ACHN (cell line): Measurements from ENCODE around the gene ATRN.

Source experiments
- DNase-seq: peaks from one replicate; pipeline ENCODE4 v3.0.0-alpha.2; 2015
- in situ Hi-C: cut with HindIII; loops from 2 replicates; pipeline ENCODE4 v1.10.0; 2017; ENCODE audit warnings: low sequenced_read_pairs, low pct_ligation_motif_present, low pct_unique_long_range_greater_than_20kb

ATRN gene

GRCh38 chr20:3551681-3552434 lies 81.0 kb downstream of the ATRN start:
- in situ Hi-C loops: no loop called here
- peak; percentile 2 for DNase-seq

- in situ Hi-C loops: no loop called here
- no peak for DNase-seq
Observed at GRCh38 chr20:3553663-3554062, 82.8 kb downstream of the ATRN start.

GRCh38 chr20:3557237-3557785 lies 86.5 kb downstream of the ATRN start:
- no peak for DNase-seq
- in situ Hi-C loops: no loop called here

DNA sequence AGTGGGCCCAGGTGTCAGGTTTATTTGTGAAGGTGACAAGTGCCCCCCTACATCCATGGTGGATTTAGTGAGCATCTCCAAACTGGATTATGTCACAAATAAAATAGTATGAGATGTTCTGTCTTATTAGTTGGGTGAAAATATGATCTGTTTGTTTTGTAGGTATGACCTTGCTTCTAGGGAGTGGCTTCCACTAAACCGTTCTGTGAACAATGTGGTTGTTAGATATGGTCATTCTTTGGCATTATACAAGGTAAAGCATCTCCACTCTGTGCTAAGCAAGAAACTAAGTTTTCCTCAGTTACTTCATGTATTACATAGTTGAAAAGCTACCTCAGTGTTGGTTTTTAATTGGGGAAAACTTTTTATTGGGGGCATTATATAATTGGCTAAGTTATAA lies 88.4 kb downstream of the ATRN start:
- no peak for DNase-seq
- in situ Hi-C loops: no loop called here

DNA sequence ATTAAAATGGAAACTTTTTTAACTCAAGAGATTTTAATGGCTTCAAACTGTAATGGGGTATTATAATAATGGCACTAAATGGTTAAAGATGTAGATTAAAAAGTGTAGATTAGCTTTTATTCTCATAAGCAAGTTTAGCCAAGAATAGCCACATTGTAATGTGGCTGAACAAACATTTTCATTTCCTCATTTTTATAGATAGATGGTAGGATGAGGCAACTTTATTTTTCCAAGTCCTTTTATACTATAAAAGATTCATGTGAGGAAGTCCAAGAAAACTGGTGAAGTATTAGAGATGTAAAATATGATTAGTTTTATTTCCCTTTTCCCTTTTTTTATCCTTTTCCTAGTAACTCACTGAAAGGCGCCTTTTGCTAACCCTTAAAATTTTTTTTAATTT lies 88.8 kb downstream of the ATRN start:
- in situ Hi-C loops: no loop called here
- DNase-seq: no peak

GRCh38 chr20:3560162-3560561 lies 89.3 kb downstream of the ATRN start:
- in situ Hi-C loops: no loop called here
- no peak for DNase-seq

- in situ Hi-C loops: no loop called here
Observed at GRCh38 chr20:3560578-3560977, 89.8 kb downstream of the ATRN start.

DNA sequence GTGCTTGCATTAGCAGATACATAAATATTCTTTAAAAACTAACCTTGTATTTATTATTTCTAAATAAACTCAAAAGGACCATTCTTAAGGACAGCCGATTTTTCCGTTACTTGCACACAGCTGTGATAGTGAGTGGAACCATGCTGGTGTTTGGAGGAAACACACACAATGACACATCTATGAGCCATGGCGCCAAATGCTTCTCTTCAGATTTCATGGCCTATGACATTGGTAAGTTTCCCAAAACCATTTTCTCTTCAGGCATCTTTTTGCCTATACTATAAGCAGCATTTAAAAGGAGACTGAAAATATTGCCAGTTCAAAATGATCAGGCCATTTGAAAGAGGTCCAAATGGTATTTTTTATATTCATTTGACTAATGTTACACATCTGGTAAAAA lies 92.3 kb downstream of the ATRN start:
- in situ Hi-C loops: no loop called here
- no peak for DNase-seq

More at GRCh38 chr20:3560578-3560977, 89.8 kb downstream of the ATRN start:
- DNase-seq: no peak

DNA sequence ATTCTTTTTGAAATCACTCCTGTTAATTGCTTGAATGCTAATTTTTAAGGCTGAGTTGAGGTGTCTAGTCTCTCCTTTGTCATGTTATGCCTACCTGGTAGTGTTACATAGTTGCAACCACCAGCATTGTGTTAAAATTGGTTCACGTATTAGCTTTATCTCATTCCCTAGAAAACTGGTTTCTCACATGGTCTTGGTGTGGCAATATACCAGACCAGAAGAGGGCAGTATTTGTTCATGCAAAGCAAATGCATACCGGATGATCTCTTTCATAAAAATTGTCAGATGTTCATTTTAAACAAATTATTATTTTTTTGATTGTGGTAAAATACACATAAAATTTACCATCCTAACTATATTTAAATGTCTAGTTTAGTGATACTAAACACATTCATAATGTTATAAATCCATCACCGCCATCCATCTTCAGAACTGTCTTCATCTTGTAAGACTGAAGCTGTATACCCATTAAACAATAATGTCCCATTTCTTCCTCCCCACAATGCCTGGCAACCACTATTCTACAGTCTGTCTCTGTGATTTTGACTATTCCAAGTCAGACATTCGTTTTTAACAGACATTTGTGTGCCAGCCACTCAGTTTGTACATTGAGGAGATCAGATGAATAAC lies 92.8 kb downstream of the ATRN start:
- in situ Hi-C loops: no loop called here
- DNase-seq: peak; percentile 33

- in situ Hi-C loops: no loop called here
- DNase-seq: no peak
Observed at GRCh38 chr20:3565851-3566250, 95.0 kb downstream of the ATRN start.

- no peak for DNase-seq
- in situ Hi-C loops: no loop called here
Observed at GRCh38 chr20:3572151-3572550, 101.3 kb downstream of the ATRN start.

DNA sequence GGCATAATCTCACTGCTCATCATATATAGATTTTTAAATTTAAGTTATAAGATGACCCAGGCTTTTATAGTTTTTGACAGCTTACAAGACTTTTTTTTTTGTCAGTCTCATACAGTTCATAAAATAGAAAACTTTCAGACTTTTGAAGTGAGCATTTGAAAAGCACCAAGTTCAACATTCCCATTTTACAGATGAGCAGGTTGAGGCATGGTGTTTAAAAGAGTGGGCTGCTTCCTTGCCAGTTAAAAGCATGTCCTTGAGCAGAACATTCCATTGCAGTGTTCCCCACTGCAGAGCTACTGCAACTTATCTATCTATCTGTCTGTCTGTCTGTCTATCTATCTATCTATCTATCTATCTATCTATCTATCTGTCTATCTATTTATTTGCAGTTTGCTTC lies 105.5 kb downstream of the ATRN start:
- no peak for DNase-seq
- in situ Hi-C loops: no loop called here

GRCh38 chr20:3577366-3577765 lies 106.5 kb downstream of the ATRN start:
- in situ Hi-C loops: no loop called here
- no peak for DNase-seq

DNA sequence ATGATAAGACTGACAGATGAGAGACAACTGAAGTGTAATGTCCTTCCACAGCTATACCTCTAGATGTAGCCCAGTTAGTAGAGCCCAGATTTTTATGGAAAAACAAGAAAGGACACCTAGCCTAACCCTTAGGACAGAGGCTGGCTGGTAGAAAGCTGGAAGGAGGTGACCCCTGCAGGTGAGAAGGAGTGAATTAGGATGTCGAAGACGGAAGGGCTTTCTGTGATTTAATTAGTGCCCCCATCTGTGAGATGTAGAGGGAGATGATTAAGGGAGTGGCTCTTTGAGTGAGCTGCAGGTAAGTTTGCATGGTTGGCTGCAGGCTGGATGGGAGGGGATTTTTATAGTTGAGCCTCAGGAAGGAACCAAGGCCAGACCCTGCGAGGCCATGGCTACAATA lies 109.6 kb downstream of the ATRN start:
- in situ Hi-C loops: no loop called here
- DNase-seq: no peak

DNA sequence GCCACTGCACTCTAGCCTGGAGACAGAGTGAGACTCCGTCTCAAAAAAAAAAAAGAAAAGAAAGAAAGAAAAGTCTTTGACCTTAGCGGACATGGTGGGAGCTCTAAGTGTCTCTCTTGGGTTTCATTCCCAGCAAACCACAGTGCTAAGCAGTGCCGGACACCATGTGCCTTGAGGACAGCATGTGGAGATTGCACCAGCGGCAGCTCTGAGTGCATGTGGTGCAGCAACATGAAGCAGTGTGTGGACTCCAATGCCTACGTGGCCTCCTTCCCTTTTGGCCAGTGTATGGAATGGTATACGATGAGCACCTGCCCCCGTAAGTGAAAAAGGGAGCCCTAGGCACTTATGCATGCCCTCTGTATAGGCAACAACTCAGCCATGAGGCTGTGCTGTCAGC lies 112.9 kb downstream of the ATRN start:
- DNase-seq: no peak
- in situ Hi-C loops: no loop called here

DNA sequence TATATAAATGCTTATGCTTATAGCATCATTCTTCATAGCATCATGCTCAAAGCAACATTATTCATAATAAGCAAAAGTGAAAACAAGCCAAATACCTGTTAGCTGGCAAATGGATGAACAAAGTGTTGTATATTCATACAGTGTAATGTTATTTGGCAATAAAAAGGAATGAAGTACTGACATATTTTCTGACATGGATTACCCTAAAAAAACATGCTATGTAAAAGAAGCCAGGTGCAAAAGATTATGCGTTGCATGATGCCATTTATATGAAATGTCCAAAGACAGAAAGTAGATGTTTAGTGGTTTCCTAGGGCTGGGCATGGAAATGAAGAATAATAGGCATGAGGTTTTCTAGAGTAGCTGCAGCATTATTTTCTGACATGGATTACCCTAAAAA lies 115.3 kb downstream of the ATRN start:
- in situ Hi-C loops: no loop called here
- DNase-seq: no peak

GRCh38 chr20:3590164-3590563 lies 119.3 kb downstream of the ATRN start:
- DNase-seq: no peak
- in situ Hi-C loops: no loop called here

DNA sequence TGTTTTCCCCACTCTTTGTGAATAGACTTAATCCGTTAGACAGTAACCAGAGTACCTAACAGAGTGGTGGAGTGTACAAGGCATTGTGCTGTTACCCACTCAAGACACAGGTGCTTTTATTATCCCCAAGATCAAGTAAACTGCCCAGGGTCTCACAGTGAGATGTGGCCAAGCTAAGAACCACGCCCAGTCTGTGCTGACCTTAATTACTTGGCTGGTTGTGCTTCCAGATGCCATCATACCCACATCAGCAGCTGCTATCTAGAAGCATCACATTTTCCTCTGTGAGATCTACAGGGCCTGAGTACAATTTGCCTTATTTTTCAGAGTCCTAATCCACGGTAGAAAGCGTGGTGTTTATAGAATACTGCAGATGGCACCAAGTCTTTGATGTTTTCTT lies 122.1 kb downstream of the ATRN start:
- in situ Hi-C loops: no loop called here
- DNase-seq: no peak

- in situ Hi-C loops: no loop called here
- no peak for DNase-seq
Observed at GRCh38 chr20:3595541-3595940, 124.7 kb downstream of the ATRN start.

GRCh38 chr20:3603108-3603507 lies 132.3 kb downstream of the ATRN start:
- DNase-seq: no peak
- in situ Hi-C loops: no loop called here
